ENCODE results near the gene ARL10.
"Not testable (repeated sequence)": the region's sequence is repeated elsewhere in the genome, so short reads cannot be mapped to it uniquely, and the experiment has no call there.

The ARL10 gene

DNA sequence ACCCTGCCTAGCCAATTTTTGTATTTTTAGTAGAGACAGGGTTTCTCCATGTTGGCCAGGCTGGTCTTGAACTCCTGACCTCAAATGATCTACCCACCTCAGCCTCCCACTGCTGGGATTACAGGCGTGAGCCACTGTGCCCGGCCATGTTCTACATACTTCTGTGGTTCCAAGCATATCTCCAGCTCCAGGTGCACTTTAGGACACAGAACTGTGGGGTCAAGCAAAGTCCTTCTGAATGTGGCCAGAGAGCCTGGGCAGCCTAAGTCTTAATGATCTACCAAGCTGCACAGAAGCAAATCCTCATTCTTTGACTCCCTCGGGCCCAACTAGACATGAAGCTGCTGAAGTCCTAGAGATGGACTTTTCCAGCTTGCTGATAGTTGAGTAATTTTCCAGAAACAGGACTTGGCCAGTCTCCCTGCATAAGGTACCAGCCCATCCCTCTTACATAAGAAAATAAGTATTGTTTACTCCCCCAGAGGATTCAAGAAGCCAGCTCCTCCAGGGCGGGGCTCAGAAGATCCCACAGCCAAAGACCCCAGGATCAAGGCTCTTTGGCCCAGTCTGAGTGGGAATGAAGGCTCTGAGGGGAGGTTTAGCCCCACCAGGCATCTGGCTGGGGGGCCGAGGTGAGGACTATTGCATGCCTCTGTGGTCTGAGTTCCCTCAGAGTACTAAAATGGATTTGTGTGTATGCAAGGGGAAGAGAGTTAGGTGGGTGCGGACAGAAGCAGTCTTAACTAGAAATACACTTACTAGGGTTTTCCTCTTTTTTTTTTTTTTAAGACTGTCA, 42.4 kb downstream of the ARL10 start:
- TF ChIP-seq, protein P1, sequence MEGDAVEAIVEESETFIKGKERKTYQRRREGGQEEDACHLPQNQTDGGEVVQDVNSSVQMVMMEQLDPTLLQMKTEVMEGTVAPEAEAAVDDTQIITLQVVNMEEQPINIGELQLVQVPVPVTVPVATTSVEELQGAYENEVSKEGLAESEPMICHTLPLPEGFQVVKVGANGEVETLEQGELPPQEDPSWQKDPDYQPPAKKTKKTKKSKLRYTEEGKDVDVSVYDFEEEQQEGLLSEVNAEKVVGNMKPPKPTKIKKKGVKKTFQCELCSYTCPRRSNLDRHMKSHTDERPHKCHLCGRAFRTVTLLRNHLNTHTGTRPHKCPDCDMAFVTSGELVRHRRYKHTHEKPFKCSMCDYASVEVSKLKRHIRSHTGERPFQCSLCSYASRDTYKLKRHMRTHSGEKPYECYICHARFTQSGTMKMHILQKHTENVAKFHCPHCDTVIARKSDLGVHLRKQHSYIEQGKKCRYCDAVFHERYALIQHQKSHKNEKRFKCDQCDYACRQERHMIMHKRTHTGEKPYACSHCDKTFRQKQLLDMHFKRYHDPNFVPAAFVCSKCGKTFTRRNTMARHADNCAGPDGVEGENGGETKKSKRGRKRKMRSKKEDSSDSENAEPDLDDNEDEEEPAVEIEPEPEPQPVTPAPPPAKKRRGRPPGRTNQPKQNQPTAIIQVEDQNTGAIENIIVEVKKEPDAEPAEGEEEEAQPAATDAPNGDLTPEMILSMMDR (IDR thresholded peaks at IDR 0.05; ENCODE audit: borderline replicate concordance, insufficient read depth, low read depth, low read length): no peak

DNA sequence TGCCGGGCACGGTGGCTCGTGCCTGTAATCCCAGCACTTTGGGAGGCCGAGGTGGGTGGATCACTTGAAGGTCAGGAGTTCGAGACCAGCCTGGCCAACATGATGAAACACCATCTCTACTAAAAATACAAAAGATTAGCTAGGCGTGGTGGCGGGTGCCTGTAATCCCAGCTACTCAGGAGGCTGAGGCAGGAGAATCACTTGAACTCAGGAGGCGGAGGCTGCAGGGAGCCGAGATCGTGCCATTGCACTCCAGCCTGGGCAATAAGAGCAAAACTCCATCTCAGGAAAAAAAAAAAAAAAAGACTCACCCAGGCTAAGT, 42.9 kb downstream of the ARL10 start:
- H3K4me3 ChIP-seq (ENCODE audit: low read depth, low read length): not testable (repeated sequence)

More for the DNA sequence above, 42.4 kb downstream of the ARL10 start:
- no peak overlapping the region for H3K4me3 ChIP-seq (ENCODE audit: low read depth, low read length)

DNA sequence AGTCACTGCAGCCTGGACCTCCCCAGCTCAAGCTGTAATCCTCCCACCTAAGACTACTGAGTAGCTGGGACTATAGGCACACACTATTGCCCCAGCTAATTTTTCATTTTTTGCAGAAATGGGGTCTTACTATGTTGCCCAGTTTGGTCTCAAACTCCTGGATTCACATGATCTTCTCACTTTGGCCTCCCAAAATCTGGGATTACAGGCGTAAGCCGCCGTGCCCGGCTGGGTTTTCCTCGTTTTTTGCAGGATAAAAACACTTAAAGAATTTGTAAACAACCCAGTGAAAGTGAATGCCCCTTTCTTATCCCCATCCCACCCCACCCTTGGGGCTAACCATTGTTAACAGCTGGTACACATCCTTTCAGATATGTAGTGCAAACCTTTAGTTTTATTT, 43.3 kb downstream of the ARL10 start:
- TF ChIP-seq, protein P1 (IDR thresholded peaks at IDR 0.05; ENCODE audit: borderline replicate concordance, insufficient read depth, low read depth, low read length): no peak
- no peak overlapping the region for H3K4me3 ChIP-seq (ENCODE audit: low read depth, low read length)

DNA sequence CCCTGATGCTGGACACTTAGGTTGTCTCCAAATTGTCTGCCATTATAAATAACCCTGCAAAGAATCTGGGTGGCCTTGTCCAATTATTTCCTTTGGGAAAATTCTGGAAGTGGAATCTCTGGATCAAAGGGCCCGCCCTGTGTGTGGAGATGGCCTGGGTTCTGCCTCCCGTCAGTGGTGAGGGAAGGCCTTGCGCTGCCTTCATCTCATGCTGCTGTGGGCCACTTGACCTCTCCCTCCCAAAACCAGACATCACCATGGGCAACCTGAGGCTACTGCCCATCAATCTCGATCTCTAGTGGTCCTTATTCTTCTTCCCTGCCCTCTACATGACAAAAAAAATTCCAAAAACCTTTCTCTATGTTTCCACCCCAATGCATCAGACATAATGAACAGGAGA, 44.5 kb downstream of the ARL10 start:
- TF ChIP-seq, protein P1 (IDR thresholded peaks at IDR 0.05; ENCODE audit: borderline replicate concordance, insufficient read depth, low read depth, low read length): no peak
- H3K4me3 ChIP-seq (ENCODE audit: low read depth, low read length): no peak overlapping the region

DNA sequence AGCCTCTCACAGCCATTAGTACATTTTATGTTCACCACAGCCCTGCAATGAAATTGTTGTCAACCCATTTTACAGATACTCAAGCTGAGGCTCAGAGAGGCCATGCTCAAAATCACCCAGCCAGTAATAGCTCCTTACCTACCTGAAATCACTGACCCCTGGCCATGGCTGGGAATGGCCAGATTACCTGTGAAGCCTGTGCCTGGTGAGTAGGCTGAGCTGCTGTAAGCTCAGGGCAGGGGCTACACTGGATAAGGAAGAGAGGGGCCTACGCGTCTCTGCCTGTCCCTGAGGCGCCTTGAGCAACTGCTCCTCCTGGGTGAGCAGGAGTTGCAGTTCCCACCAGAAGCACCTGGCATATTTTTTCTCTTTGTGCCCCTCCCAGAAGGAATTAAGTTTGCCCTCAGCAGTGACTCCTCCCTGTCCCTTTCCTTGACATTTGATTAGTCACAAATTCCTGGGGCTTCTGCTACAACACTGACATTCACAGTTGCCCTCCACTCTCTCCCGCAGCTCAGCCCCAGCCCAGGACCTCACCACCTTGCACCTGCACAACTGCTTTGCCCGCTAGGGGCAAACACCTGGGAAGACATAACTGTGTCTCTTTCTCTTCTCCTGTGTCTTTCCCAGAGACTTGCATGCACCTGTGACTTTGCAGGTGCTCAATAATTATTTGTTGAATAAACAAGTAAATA, 45.3 kb downstream of the ARL10 start:
- TF ChIP-seq, protein P1 (IDR thresholded peaks at IDR 0.05; ENCODE audit: borderline replicate concordance, insufficient read depth, low read depth, low read length): no peak
- H3K4me3 ChIP-seq (ENCODE audit: low read depth, low read length): no peak overlapping the region

DNA sequence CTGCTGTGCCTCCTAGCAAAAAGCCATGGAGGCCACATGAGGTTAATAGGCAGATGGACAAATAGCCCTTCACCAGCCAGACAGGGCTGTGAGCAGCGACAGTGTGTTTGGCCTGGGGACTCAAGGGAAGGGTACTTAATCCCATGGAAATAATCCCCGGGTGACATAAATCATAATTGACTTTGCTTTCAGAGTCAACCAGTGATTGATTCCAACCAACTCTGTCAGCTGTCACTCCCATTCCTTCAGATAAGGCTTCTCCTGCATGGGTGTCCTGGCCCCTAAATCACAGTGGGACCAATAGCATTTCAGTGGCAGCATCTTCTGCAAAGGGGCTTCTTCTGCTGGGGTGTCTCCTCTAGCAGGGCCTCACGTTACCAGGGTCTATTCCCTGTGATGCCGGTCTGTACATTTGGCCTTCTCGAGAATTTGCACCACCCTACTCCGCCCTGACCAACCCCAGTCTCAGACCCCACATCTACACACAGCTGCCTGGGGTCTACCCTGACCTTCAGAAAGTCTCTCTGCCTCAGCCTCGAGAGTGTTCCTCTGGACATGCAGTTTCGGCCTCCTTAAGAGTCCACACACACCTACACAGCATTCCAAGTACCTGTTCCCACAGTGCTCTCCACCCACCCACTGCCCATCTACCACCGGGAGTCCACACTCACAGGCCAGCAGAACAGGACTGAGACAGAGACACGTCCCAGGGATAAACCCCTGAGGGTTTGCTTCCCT, 47.4 kb downstream of the ARL10 start:
- H3K4me3 ChIP-seq (ENCODE audit: low read depth, low read length): no peak overlapping the region
- TF ChIP-seq, protein P1 (IDR thresholded peaks at IDR 0.05; ENCODE audit: borderline replicate concordance, insufficient read depth, low read depth, low read length): no peak

DNA sequence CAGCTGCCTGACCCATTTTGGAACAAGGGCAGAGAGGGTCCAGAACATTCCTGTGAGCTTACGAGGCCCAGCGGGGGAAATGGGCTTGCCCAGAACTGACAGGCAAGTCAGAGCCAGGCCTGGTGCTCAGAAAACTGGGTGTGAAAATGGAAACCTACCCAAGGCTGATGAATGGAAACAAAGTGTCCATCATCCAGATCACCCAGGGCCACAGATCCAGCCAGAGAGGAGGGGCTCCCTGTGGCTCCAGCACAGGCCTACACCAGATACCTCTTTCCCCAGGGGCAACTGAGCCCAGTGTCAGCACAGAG, 47.9 kb downstream of the ARL10 start:
- TF ChIP-seq, protein P1 (IDR thresholded peaks at IDR 0.05; ENCODE audit: borderline replicate concordance, insufficient read depth, low read depth, low read length): no peak
- H3K4me3 ChIP-seq (ENCODE audit: low read depth, low read length): no peak overlapping the region

Data from GM12875 (cell line).